Testis (tissue), 3 donors: Measurements from ENCODE around the gene FARP2. TPM values are rescaled to one million over a fixed set of nuclear protein-coding genes. Genes with fewer than 3 reads are reported as not detected.

Source experiments
- DNase-seq: peaks from one replicate; pipeline ENCODE4 v3.0.0-alpha.2; 2019
- H3K27ac ChIP-seq, 2 donors: fragments of 200-600 bp; sonication (generic); one replicate each; pipeline ENCODE4 v1.5.1; 2019
- H3K27me3 ChIP-seq: fragments of 200-600 bp; sonication (generic); one replicate; pipeline ENCODE4 v1.5.1; 2019
- H3K36me3 ChIP-seq: fragments of 200-600 bp; sonication (generic); one replicate; pipeline ENCODE4 v1.5.1; 2017; ENCODE audit warnings: low read depth; ENCODE audit errors: missing control alignments
- H3K4me1 ChIP-seq: fragments of 200-600 bp; sonication (generic); one replicate; pipeline ENCODE4 v1.5.1; 2019
- H3K4me3 ChIP-seq, 2 donors: fragments of 200-600 bp; sonication (generic); one replicate each; pipeline ENCODE4 v1.5.1; 2017 to 2019
- H3K9me3 ChIP-seq: fragments of 200-600 bp; sonication (generic); one replicate; pipeline ENCODE4 v1.5.1; 2017
- CTCF ChIP-seq, 3 experiments: fragments of 450-650 bp in 2 of 3; fragments of 200-600 bp in 1 of 3; sonication (generic) in 1 of 3; IDR thresholded peaks; one replicate each; pipeline ENCODE4 v1.5.1; 2016 to 2019; ENCODE audit warnings: antibody characterized with exemption in 3 of 3, mild to moderate bottlenecking in 2 of 3, moderate library complexity in 1 of 3
- POLR2A ChIP-seq: fragments of 450-650 bp; IDR thresholded peaks from one replicate; pipeline ENCODE4 v1.6.1; 2017; ENCODE audit warnings: antibody characterized with exemption, mild to moderate bottlenecking, moderate library complexity
- WGBS, 2 donors: methylation state at CpG; one replicate each; pipeline ENCODE4 v1.1.5; 2018; 5-methylcytosine and 5-hydroxymethylcytosine counted together
- intact Hi-C: fragments of 100-400 bp; cut with DNase I; formaldehyde crosslinking; loops from one replicate; pipeline ENCODE4 v1.15.1; 2023; ENCODE audit warnings: low total_unique reads
- polyA plus RNA-seq: library from polyadenylated mRNA; stranded (reverse); fragments of 350-450 nt; fragmentation: Illumina TruSeq; extraction: RNeasy Lipid Tissue Mini Kit (QIAGEN cat#74804); gene quantifications from one replicate; pipeline ENCODE4 v1.2.3, GENCODE V29; 2014; ENCODE audit warnings: low read depth, low replicate concordance; ENCODE audit not compliant: insufficient read depth
- total RNA-seq, 2 donors: library from RNA; depleted of rRNA; stranded (reverse); fragments of >200 nt; gene quantifications; one replicate each; pipeline ENCODE4 v1.2.3, GENCODE V29; 2016

FARP2 gene
- total and polyA plus RNA-seq, 3 donors from 2014 or later: 69.8 to 145 (median 78.1) TPM

- TF ChIP-seq POLR2A (no peak), CTCF (IDR thresholded peaks at IDR 0.05) (no peak)
- no peak for DNase-seq
- no peak overlapping the region for H3K27ac ChIP-seq
- WGBS, 2 donors: 100% methylated on average over 3 of the region's 3 CpGs
- no peaks in the 10 kb centered on the region for H3K27me3 ChIP-seq
- H3K4me3 ChIP-seq: no peak overlapping the region
- no peaks in the 10 kb centered on the region for H3K4me1 ChIP-seq
- intact Hi-C loops: no loop called here
- no peaks in the 10 kb centered on the region for H3K36me3 ChIP-seq
- H3K9me3 ChIP-seq: no peaks in the 10 kb centered on the region
Measured at GRCh38 chr2:241473399-241473798, 117.3 kb downstream of the FARP2 start.

GRCh38 chr2:241475267-241475666, 119.2 kb downstream of the FARP2 start:
- Histone ChIP-seq H3K9me3 (no peaks in the 10 kb centered on the region), H3K4me1 (no peaks in the 10 kb centered on the region), H3K4me3 (no peak overlapping the region), H3K27me3 (no peaks in the 10 kb centered on the region), H3K36me3 (no peaks in the 10 kb centered on the region), H3K27ac (no peak overlapping the region)
- 86 to 94% methylated on average over 3 of the region's 3 CpGs for WGBS, 2 donors
- intact Hi-C loops: no loop called here
- no peak for DNase-seq
- no peak for TF ChIP-seq POLR2A
- TF ChIP-seq CTCF (IDR thresholded peaks at IDR 0.05): no peak

- Histone ChIP-seq H3K4me1 (no peaks in the 10 kb centered on the region), H3K27me3 (no peaks in the 10 kb centered on the region), H3K36me3 (no peaks in the 10 kb centered on the region), H3K27ac (no peak overlapping the region), H3K9me3 (no peaks in the 10 kb centered on the region), H3K4me3 (no peak overlapping the region)
- 89 to 95% methylated on average over 8 of the region's 8 CpGs for WGBS, 2 donors
- DNase-seq: no peak
- no peak for TF ChIP-seq POLR2A
- TF ChIP-seq CTCF (IDR thresholded peaks at IDR 0.05): no peak
- intact Hi-C loops: no loop called here
Measured at GRCh38 chr2:241478166-241478565, 122.1 kb downstream of the FARP2 start.

GRCh38 chr2:241479026-241479898, 123.2 kb downstream of the FARP2 start:
- no peaks in the 10 kb centered on the region for H3K9me3 ChIP-seq
- H3K4me3 ChIP-seq: no peak overlapping the region
- intact Hi-C loops: no loop called here
- no peaks in the 10 kb centered on the region for H3K36me3 ChIP-seq
- H3K27ac ChIP-seq: no peak overlapping the region
- no peak for DNase-seq
- no peaks in the 10 kb centered on the region for H3K4me1 ChIP-seq
- TF ChIP-seq POLR2A: no peak
- no peak for TF ChIP-seq CTCF (IDR thresholded peaks at IDR 0.05)
- H3K27me3 ChIP-seq: no peaks in the 10 kb centered on the region
- WGBS, 2 donors: 91 to 95% methylated on average over 15 to 18 of the region's 18 CpGs

GRCh38 chr2:241481687-241482086, 125.6 kb downstream of the FARP2 start:
- H3K4me3 ChIP-seq: no peak overlapping the region
- no peak for DNase-seq
- no peaks in the 10 kb centered on the region for H3K9me3 ChIP-seq
- intact Hi-C loops: no loop called here
- H3K36me3 ChIP-seq: no peaks in the 10 kb centered on the region
- H3K27me3 ChIP-seq: no peaks in the 10 kb centered on the region
- 89 to 100% methylated on average over 1 of the region's 1 CpG for WGBS, 2 donors
- no peak overlapping the region for H3K27ac ChIP-seq
- H3K4me1 ChIP-seq: no peaks in the 10 kb centered on the region
- TF ChIP-seq POLR2A (no peak), CTCF (IDR thresholded peaks at IDR 0.05) (no peak)
